OCI-LY3 (cell line): ENCODE data around the gene RNF149.

Experiments
- EZH2phosphoT487 ChIP-seq: fragments of 200-600 bp; shearing (Covaris generic); IDR thresholded peaks from 2 replicates; pipeline ENCODE4 v1.6.1; 2018; ENCODE audit warnings: antibody characterized with exemption, mixed run types, low read depth
- TF ChIP-seq, protein P1 (sequence below): fragments of 200-600, 300-600 bp; sonication (generic); IDR thresholded peaks from 2 replicates; pipeline ENCODE4 v1.5.1; 2014; ENCODE audit warnings: antibody characterized with exemption, low read length, low read depth

DNA sequence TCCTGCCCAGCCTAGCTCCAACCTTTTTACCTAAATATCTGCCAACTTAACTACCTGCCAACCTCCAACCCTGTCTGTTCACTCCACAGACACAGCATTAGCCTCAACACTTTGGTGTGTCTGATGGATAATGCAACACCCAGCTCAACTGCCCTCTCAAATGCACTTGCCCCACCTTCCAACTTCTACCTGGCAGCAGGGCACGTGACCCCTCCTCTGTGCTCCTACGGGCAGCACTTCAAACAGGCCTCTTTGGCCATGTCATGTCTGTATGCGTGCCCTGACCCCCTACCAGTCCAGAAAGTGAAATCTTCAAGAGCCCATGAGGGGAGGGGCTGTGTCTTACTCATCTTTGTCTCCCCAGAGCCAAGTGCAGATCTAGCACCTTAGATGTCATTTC lies 25.5 kb downstream of the RNF149 start:
- TF ChIP-seq, protein P1, sequence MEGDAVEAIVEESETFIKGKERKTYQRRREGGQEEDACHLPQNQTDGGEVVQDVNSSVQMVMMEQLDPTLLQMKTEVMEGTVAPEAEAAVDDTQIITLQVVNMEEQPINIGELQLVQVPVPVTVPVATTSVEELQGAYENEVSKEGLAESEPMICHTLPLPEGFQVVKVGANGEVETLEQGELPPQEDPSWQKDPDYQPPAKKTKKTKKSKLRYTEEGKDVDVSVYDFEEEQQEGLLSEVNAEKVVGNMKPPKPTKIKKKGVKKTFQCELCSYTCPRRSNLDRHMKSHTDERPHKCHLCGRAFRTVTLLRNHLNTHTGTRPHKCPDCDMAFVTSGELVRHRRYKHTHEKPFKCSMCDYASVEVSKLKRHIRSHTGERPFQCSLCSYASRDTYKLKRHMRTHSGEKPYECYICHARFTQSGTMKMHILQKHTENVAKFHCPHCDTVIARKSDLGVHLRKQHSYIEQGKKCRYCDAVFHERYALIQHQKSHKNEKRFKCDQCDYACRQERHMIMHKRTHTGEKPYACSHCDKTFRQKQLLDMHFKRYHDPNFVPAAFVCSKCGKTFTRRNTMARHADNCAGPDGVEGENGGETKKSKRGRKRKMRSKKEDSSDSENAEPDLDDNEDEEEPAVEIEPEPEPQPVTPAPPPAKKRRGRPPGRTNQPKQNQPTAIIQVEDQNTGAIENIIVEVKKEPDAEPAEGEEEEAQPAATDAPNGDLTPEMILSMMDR, result no peak
- no peak for TF ChIP-seq EZH2phosphoT487
